ENCODE results near the gene PTCHD4. TPM values are rescaled to one million over a fixed set of nuclear protein-coding genes. Genes with fewer than 3 reads are reported as not detected.

Gene PTCHD4
- total RNA-seq, 1 donor from 2014 or later: 0.52 TPM

DNA sequence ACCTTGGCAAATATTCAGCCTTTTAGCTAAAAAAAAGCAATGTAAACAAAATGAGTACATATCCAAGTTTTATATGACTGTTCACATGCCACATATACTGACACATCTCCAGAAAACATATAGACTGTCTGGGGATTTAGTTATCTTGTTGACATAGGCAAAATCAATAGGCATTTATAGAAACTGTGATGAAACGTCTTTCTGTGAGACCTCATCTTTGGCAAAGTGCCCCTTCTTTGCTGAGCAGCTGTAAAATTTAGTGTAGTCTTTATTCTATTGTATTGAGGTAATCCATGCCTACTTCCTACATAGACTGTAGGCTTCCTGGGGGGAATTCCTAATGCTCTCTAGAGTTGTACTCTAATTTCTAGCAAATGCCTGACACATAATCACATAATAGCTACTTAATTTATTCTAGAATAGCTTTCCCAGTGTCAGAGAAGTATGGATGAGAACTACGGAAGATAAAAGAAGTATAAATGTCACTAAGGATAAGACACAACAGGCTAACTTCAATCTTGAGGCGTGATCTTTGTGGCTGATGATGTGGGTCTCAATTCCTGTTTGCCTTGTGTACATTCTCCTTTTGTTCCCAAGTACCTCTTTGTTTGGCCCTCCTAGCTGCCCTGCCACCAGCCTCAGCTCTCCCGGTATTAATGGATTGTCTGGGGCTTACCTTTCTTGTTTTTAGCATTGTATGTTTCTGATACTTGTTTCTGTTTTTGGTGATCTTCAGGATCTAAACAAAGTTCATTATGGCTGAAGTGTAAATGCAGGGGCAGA, 30.6 kb downstream of the PTCHD4 start:
- Histone ChIP-seq H3K9ac (ENCODE audit: low read depth in 1 of 3, low read length in 3 of 3) (no peak overlapping the region), H3K36me3 (ENCODE audit: control insufficient read depth in 3 of 3, insufficient read depth in 3 of 3, low read length in 3 of 3) (no peaks in the 10 kb centered on the region), H3K9me3 (ENCODE audit: control insufficient read depth in 3 of 3, low read length in 3 of 3) (peaks cover 0 to 2% (median 1%) of the 10 kb centered on the region in 3 donors), H3K27ac (ENCODE audit: low read depth, low read length) (no peak overlapping the region), H3K4me1 (ENCODE audit: control insufficient read depth in 3 of 3, insufficient read depth in 3 of 3, low read length in 3 of 3) (no peaks in the 10 kb centered on the region), H3K27me3 (ENCODE audit: control insufficient read depth in 3 of 3, insufficient read depth in 3 of 3, low read length in 3 of 3) (no peaks in the 10 kb centered on the region), H3K4me3 (ENCODE audit: low read length in 3 of 3) (no peak overlapping the region)

GRCh38 chr6:48078120-48078519, 32.9 kb downstream of the PTCHD4 start:
- no peaks in the 10 kb centered on the region for H3K27me3 ChIP-seq (ENCODE audit: control insufficient read depth in 3 of 3, insufficient read depth in 3 of 3, low read length in 3 of 3)
- no peak overlapping the region for H3K27ac ChIP-seq (ENCODE audit: low read depth, low read length)

GRCh38 chr6:48075181-48075580, 35.8 kb downstream of the PTCHD4 start:
- Histone ChIP-seq H3K27me3 (ENCODE audit: control insufficient read depth in 3 of 3, insufficient read depth in 3 of 3, low read length in 3 of 3) (peaks cover 0 to 4% (median 3%) of the 10 kb centered on the region in 3 donors), H3K4me1 (ENCODE audit: control insufficient read depth in 3 of 3, insufficient read depth in 3 of 3, low read length in 3 of 3) (no peaks in the 10 kb centered on the region), H3K9ac (ENCODE audit: low read depth in 1 of 3, low read length in 3 of 3) (no peak overlapping the region), H3K27ac (ENCODE audit: low read depth, low read length) (no peak overlapping the region), H3K4me3 (ENCODE audit: low read length in 3 of 3) (no peak overlapping the region), H3K36me3 (ENCODE audit: control insufficient read depth in 3 of 3, insufficient read depth in 3 of 3, low read length in 3 of 3) (no peaks in the 10 kb centered on the region), H3K9me3 (ENCODE audit: control insufficient read depth in 3 of 3, low read length in 3 of 3) (peaks cover 0 to 1% (median 0%) of the 10 kb centered on the region in 3 donors)

More at GRCh38 chr6:48078120-48078519, 32.9 kb downstream of the PTCHD4 start:
- Histone ChIP-seq H3K9ac (ENCODE audit: low read depth in 1 of 3, low read length in 3 of 3) (no peak overlapping the region), H3K36me3 (ENCODE audit: control insufficient read depth in 3 of 3, insufficient read depth in 3 of 3, low read length in 3 of 3) (no peaks in the 10 kb centered on the region), H3K4me3 (ENCODE audit: low read length in 3 of 3) (no peak overlapping the region), H3K9me3 (ENCODE audit: control insufficient read depth in 3 of 3, low read length in 3 of 3) (peaks cover 0 to 1% (median 0%) of the 10 kb centered on the region in 3 donors), H3K4me1 (ENCODE audit: control insufficient read depth in 3 of 3, insufficient read depth in 3 of 3, low read length in 3 of 3) (no peaks in the 10 kb centered on the region)

DNA sequence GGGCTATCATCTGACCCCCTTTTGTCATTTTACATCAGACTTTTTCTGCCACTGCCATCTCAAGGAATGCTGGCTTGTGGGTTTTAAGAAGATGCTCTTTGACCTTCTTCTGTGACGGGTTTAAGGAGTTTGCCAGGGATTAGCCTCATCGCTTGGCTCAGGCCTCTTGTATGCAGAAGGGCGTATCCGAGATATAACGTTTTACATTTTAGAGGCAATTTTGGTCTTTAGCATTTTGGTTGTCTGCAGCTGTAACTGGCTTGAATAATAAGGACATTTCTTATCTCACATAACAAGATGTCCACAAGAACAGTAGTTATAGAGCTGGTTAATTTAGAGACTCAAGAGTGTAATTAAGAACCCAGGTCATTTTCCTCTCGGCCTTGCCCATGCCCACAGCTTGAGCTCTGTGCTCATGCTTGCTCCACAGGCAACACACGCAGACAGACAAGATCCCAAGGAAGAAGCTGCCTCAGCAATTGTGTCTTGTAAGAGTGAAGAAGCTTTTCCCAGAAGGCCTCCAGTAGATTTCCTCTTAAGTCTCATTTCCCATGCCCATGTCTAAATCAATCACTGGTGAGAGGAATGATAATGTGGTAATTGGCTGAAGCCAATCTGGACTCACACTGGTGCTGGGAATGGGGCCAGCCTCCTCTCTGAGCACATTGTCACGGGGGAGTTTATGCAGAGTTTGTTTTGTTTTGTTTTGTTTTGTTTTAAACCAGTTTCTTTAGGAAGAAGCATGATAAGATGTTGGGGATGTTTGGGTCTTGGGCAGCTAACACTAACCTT, 36.8 kb downstream of the PTCHD4 start:
- peaks cover 7 to 8% (median 8%) of the 10 kb centered on the region in 3 donors for H3K27me3 ChIP-seq (ENCODE audit: control insufficient read depth in 3 of 3, insufficient read depth in 3 of 3, low read length in 3 of 3)
- H3K27ac ChIP-seq (ENCODE audit: low read depth, low read length): no peak overlapping the region
- no peak overlapping the region for H3K4me3 ChIP-seq (ENCODE audit: low read length in 3 of 3)
- H3K4me1 ChIP-seq (ENCODE audit: control insufficient read depth in 3 of 3, insufficient read depth in 3 of 3, low read length in 3 of 3): peaks cover 2 to 3% (median 3%) of the 10 kb centered on the region in 3 donors
- no peak overlapping the region for H3K9ac ChIP-seq (ENCODE audit: low read depth in 1 of 3, low read length in 3 of 3)
- peaks cover 0 to 1% (median 0%) of the 10 kb centered on the region in 3 donors for H3K9me3 ChIP-seq (ENCODE audit: control insufficient read depth in 3 of 3, low read length in 3 of 3)
- no peaks in the 10 kb centered on the region for H3K36me3 ChIP-seq (ENCODE audit: control insufficient read depth in 3 of 3, insufficient read depth in 3 of 3, low read length in 3 of 3)

GRCh38 chr6:48071833-48072232, 39.2 kb downstream of the PTCHD4 start:
- Histone ChIP-seq H3K27me3 (ENCODE audit: control insufficient read depth in 3 of 3, insufficient read depth in 3 of 3, low read length in 3 of 3) (peaks cover 11 to 16% (median 14%) of the 10 kb centered on the region in 3 donors), H3K4me1 (ENCODE audit: control insufficient read depth in 3 of 3, insufficient read depth in 3 of 3, low read length in 3 of 3) (peaks cover 2 to 8% (median 4%) of the 10 kb centered on the region in 3 donors), H3K9ac (ENCODE audit: low read depth in 1 of 3, low read length in 3 of 3) (no peak overlapping the region), H3K27ac (ENCODE audit: low read depth, low read length) (no peak overlapping the region), H3K4me3 (ENCODE audit: low read length in 3 of 3) (no peak overlapping the region), H3K36me3 (ENCODE audit: control insufficient read depth in 3 of 3, insufficient read depth in 3 of 3, low read length in 3 of 3) (no peaks in the 10 kb centered on the region), H3K9me3 (ENCODE audit: control insufficient read depth in 3 of 3, low read length in 3 of 3) (peaks cover 0 to 1% (median 0%) of the 10 kb centered on the region in 3 donors)

GRCh38 chr6:48069280-48069679, 41.7 kb downstream of the PTCHD4 start:
- no peaks in the 10 kb centered on the region for H3K36me3 ChIP-seq (ENCODE audit: control insufficient read depth in 3 of 3, insufficient read depth in 3 of 3, low read length in 3 of 3)

GRCh38 chr6:48068278-48069251, 42.4 kb downstream of the PTCHD4 start:
- Histone ChIP-seq H3K27me3 (ENCODE audit: control insufficient read depth in 3 of 3, insufficient read depth in 3 of 3, low read length in 3 of 3) (peaks cover 11 to 16% (median 14%) of the 10 kb centered on the region in 3 donors), H3K9me3 (ENCODE audit: control insufficient read depth in 3 of 3, low read length in 3 of 3) (no peaks in the 10 kb centered on the region), H3K4me3 (ENCODE audit: low read length in 3 of 3) (peak overlapping the region in 2 of 3 donors; percentile 10 to 14), H3K4me1 (ENCODE audit: control insufficient read depth in 3 of 3, insufficient read depth in 3 of 3, low read length in 3 of 3) (peaks cover 2 to 8% (median 4%) of the 10 kb centered on the region in 3 donors), H3K27ac (ENCODE audit: low read depth, low read length) (no peak overlapping the region), H3K9ac (ENCODE audit: low read depth in 1 of 3, low read length in 3 of 3) (no peak overlapping the region), H3K36me3 (ENCODE audit: control insufficient read depth in 3 of 3, insufficient read depth in 3 of 3, low read length in 3 of 3) (no peaks in the 10 kb centered on the region)

More at GRCh38 chr6:48069280-48069679, 41.7 kb downstream of the PTCHD4 start:
- Histone ChIP-seq H3K27me3 (ENCODE audit: control insufficient read depth in 3 of 3, insufficient read depth in 3 of 3, low read length in 3 of 3) (peaks cover 11 to 16% (median 14%) of the 10 kb centered on the region in 3 donors), H3K4me1 (ENCODE audit: control insufficient read depth in 3 of 3, insufficient read depth in 3 of 3, low read length in 3 of 3) (peaks cover 2 to 8% (median 4%) of the 10 kb centered on the region in 3 donors), H3K4me3 (ENCODE audit: low read length in 3 of 3) (peak overlapping the region in 2 of 3 donors; percentile 48 to 52), H3K9me3 (ENCODE audit: control insufficient read depth in 3 of 3, low read length in 3 of 3) (no peaks in the 10 kb centered on the region), H3K27ac (ENCODE audit: low read depth, low read length) (no peak overlapping the region), H3K9ac (ENCODE audit: low read depth in 1 of 3, low read length in 3 of 3) (no peak overlapping the region)

DNA sequence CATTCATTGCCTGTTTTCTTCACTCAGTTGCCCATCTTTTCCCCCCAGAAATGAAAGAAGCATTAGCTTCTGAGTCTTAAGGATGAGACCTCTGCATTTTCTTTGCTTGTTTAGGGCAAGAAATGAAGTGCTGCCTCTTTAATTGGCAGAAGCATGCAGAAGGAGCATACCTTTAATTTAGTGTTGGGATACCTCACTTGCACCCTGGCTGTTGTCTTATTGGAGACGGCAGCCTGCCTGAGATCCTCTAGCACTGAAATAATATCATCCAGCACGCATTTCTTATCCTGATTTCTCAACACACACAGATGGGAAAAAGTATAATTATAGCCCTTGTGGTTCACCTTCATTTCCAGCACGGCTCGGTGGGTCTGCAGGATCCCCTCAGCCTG, 43.1 kb downstream of the PTCHD4 start:
- Histone ChIP-seq H3K27me3 (ENCODE audit: control insufficient read depth in 3 of 3, insufficient read depth in 3 of 3, low read length in 3 of 3) (peaks cover 11 to 16% (median 14%) of the 10 kb centered on the region in 3 donors), H3K9ac (ENCODE audit: low read depth in 1 of 3, low read length in 3 of 3) (no peak overlapping the region), H3K36me3 (ENCODE audit: control insufficient read depth in 3 of 3, insufficient read depth in 3 of 3, low read length in 3 of 3) (no peaks in the 10 kb centered on the region), H3K9me3 (ENCODE audit: control insufficient read depth in 3 of 3, low read length in 3 of 3) (no peaks in the 10 kb centered on the region), H3K27ac (ENCODE audit: low read depth, low read length) (no peak overlapping the region), H3K4me1 (ENCODE audit: control insufficient read depth in 3 of 3, insufficient read depth in 3 of 3, low read length in 3 of 3) (peaks cover 2 to 8% (median 4%) of the 10 kb centered on the region in 3 donors), H3K4me3 (ENCODE audit: low read length in 3 of 3) (peak overlapping the region in 1 of 3 donors; percentile 14)

DNA sequence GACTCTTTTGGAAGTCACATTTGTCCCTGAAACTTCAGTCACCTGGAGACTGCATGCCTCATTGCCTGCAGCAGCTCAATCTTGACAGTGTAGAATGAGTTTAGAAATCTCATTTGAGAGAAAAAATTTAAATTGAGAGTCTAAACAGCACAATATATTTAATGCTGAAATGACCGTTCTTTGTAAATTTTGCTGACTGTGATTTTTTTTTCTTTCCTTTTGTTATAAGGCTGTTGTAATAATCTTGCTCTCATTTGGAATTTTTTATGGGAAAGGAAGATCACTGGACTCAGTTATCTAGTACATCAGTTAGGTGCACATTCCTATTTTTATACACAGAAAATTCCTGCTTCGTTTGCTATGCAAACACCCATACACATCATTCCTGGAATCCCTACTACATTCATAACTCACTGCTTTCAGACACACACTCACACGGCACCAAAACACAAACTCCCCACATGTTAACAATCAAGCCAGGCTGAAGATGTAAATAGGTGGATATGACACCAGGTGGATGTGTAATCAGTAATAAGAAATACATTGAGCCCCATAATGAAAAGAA, 43.8 kb downstream of the PTCHD4 start:
- Histone ChIP-seq H3K9ac (ENCODE audit: low read depth in 1 of 3, low read length in 3 of 3) (no peak overlapping the region), H3K27ac (ENCODE audit: low read depth, low read length) (no peak overlapping the region), H3K27me3 (ENCODE audit: control insufficient read depth in 3 of 3, insufficient read depth in 3 of 3, low read length in 3 of 3) (peaks cover 11 to 16% (median 14%) of the 10 kb centered on the region in 3 donors), H3K36me3 (ENCODE audit: control insufficient read depth in 3 of 3, insufficient read depth in 3 of 3, low read length in 3 of 3) (no peaks in the 10 kb centered on the region), H3K4me1 (ENCODE audit: control insufficient read depth in 3 of 3, insufficient read depth in 3 of 3, low read length in 3 of 3) (peaks cover 2 to 8% (median 4%) of the 10 kb centered on the region in 3 donors), H3K4me3 (ENCODE audit: low read length in 3 of 3) (no peak overlapping the region), H3K9me3 (ENCODE audit: control insufficient read depth in 3 of 3, low read length in 3 of 3) (no peaks in the 10 kb centered on the region)
